Smooth muscle cell (in vitro differentiated cells): ENCODE measurements around the gene EFHD2. TPM values are rescaled to one million over a fixed set of nuclear protein-coding genes. Genes with fewer than 3 reads are reported as not detected.
"Not testable (repeated sequence)": the region's sequence is repeated elsewhere in the genome, so short reads cannot be mapped to it uniquely, and the experiment has no call there.

Source experiments
- DNase-seq: peaks from one replicate; lab custom pipeline; 2025; ENCODE audit not compliant: unreplicated experiment; lab: John Stamatoyannopoulos, UW
- H2AFZ ChIP-seq: fragments of 200-600 bp; sonication (generic); 2 replicates; pipeline ENCODE4 v1.6.0; 2016; ENCODE audit warnings: antibody characterized with exemption, low read depth, mild to moderate bottlenecking
- H3F3A ChIP-seq: fragments of 200-600 bp; sonication (generic); 2 replicates; pipeline ENCODE4 v1.6.0; 2017; ENCODE audit warnings: antibody characterized with exemption, low read depth
- H3K27ac ChIP-seq: fragments of 200-600 bp; sonication (generic); 2 replicates; pipeline ENCODE4 v1.5.1; 2016; ENCODE audit warnings: low read depth, mild to moderate bottlenecking
- H3K27me3 ChIP-seq: fragments of 200-600 bp; sonication (generic); 2 replicates; pipeline ENCODE4 v1.6.1; 2016; ENCODE audit warnings: low read depth, mild to moderate bottlenecking
- H3K36me3 ChIP-seq: fragments of 200-600 bp; sonication (generic); 2 replicates; pipeline ENCODE4 v1.5.1; 2016; ENCODE audit warnings: low read depth
- H3K4me1 ChIP-seq: fragments of 200-600 bp; sonication (generic); 2 replicates; pipeline ENCODE4 v1.5.1; 2016; ENCODE audit warnings: low read depth
- H3K4me2 ChIP-seq: fragments of 200-600 bp; sonication (generic); 2 replicates; pipeline ENCODE4 v1.6.0; 2016; ENCODE audit warnings: mild to moderate bottlenecking
- H3K4me3 ChIP-seq: fragments of 200-600 bp; sonication (generic); 2 replicates; pipeline ENCODE4 v1.5.1; 2016; ENCODE audit warnings: mild to moderate bottlenecking
- H3K79me2 ChIP-seq: fragments of 200-600 bp; sonication (generic); 2 replicates; pipeline ENCODE4 v1.6.0; 2016; ENCODE audit warnings: low read depth, mild to moderate bottlenecking
- H3K9ac ChIP-seq: fragments of 200-600 bp; sonication (generic); 2 replicates; pipeline ENCODE4 v1.6.0; 2016; ENCODE audit warnings: low read depth
- H3K9me3 ChIP-seq: fragments of 200-600 bp; sonication (generic); replicated peaks from 2 replicates; pipeline ENCODE4 v1.5.1; 2016; ENCODE audit warnings: low read depth
- H4K20me1 ChIP-seq: fragments of 200-600 bp; sonication (generic); 2 replicates; pipeline ENCODE4 v1.6.0; 2016; ENCODE audit warnings: low read depth
- WGBS: methylation state at CpG from one replicate; pipeline ENCODE4 v1.1.7; 2016; ENCODE audit warnings: low lambda C conversion rate; 5-methylcytosine and 5-hydroxymethylcytosine counted together
- polyA plus RNA-seq: library from polyadenylated mRNA; unstranded; fragments of >200 nt; fragmentation: Nextera tagmentation; extraction: Ambion mirVana; gene quantifications from 2 replicates; pipeline ENCODE4 v1.2.1, GENCODE V29; 2016
- total RNA-seq: library from RNA; depleted of rRNA; stranded (reverse); fragments of >200 nt; gene quantifications from 2 replicates; pipeline ENCODE4 v1.2.3, GENCODE V29; 2014
- TF ChIP-seq, protein P1 (sequence below): fragments of 200-600 bp; sonication (generic); IDR thresholded peaks from 2 replicates; pipeline ENCODE4 v1.5.1; 2017; ENCODE audit warnings: borderline replicate concordance, mild to moderate bottlenecking, antibody characterized with exemption; ENCODE audit not compliant: insufficient read depth, poor library complexity, severe bottlenecking

Gene EFHD2
- total and polyA plus RNA-seq, 2 experiments from 2014 or later: 7.0 to 22.9 TPM

- no peaks in the 10 kb centered on the region for H3K79me2 ChIP-seq
- no peak overlapping the region for H3K27ac ChIP-seq
- no peaks in the 10 kb centered on the region for H3K36me3 ChIP-seq
- TF ChIP-seq, protein P1, sequence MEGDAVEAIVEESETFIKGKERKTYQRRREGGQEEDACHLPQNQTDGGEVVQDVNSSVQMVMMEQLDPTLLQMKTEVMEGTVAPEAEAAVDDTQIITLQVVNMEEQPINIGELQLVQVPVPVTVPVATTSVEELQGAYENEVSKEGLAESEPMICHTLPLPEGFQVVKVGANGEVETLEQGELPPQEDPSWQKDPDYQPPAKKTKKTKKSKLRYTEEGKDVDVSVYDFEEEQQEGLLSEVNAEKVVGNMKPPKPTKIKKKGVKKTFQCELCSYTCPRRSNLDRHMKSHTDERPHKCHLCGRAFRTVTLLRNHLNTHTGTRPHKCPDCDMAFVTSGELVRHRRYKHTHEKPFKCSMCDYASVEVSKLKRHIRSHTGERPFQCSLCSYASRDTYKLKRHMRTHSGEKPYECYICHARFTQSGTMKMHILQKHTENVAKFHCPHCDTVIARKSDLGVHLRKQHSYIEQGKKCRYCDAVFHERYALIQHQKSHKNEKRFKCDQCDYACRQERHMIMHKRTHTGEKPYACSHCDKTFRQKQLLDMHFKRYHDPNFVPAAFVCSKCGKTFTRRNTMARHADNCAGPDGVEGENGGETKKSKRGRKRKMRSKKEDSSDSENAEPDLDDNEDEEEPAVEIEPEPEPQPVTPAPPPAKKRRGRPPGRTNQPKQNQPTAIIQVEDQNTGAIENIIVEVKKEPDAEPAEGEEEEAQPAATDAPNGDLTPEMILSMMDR: no peak
- H3F3A ChIP-seq: no peaks in the 10 kb centered on the region
- H3K9ac ChIP-seq: no peak overlapping the region
- no peak overlapping the region for H3K4me3 ChIP-seq
- 77% methylated on average over 16 of the region's 16 CpGs for WGBS
- no peaks in the 10 kb centered on the region for H3K9me3 ChIP-seq
- H3K27me3 ChIP-seq: no peaks in the 10 kb centered on the region
- H4K20me1 ChIP-seq: no peaks in the 10 kb centered on the region
- no peaks in the 10 kb centered on the region for H3K4me1 ChIP-seq
- DNase-seq: no peak
- H3K4me2 ChIP-seq: no peak overlapping the region
- H2AFZ ChIP-seq: no peak overlapping the region
Measured at GRCh38 chr1:15370781-15371520, 38.7 kb upstream of the EFHD2 start.

- Histone ChIP-seq H3K4me2 (no peak overlapping the region), H3K36me3 (no peaks in the 10 kb centered on the region), H3K27me3 (no peaks in the 10 kb centered on the region), H3K79me2 (no peaks in the 10 kb centered on the region), H3K4me3 (no peak overlapping the region), H3K4me1 (no peaks in the 10 kb centered on the region), H3K9ac (no peak overlapping the region), H3F3A (no peaks in the 10 kb centered on the region), H3K9me3 (no peaks in the 10 kb centered on the region), H4K20me1 (no peaks in the 10 kb centered on the region), H3K27ac (no peak overlapping the region), H2AFZ (no peak overlapping the region)
- 74% methylated on average over 21 of the region's 21 CpGs for WGBS
- no peak for DNase-seq
- TF ChIP-seq, protein P1: no peak
Measured at GRCh38 chr1:15371610-15372545, 37.8 kb upstream of the EFHD2 start.

- TF ChIP-seq, protein P1: no peak
- no peak overlapping the region for H3K27ac ChIP-seq
- no peaks in the 10 kb centered on the region for H3F3A ChIP-seq
- no peaks in the 10 kb centered on the region for H3K4me1 ChIP-seq
- H3K4me3 ChIP-seq: no peak overlapping the region
- H2AFZ ChIP-seq: no peak overlapping the region
- no peak overlapping the region for H3K4me2 ChIP-seq
- H4K20me1 ChIP-seq: no peaks in the 10 kb centered on the region
- H3K79me2 ChIP-seq: no peaks in the 10 kb centered on the region
- DNase-seq: no peak
- WGBS: 85% methylated on average over 8 of the region's 8 CpGs
- H3K36me3 ChIP-seq: no peaks in the 10 kb centered on the region
- H3K27me3 ChIP-seq: peaks cover 14% of the 10 kb centered on the region
- H3K9ac ChIP-seq: no peak overlapping the region
- H3K9me3 ChIP-seq: no peaks in the 10 kb centered on the region
Measured at GRCh38 chr1:15378729-15379128, 31.0 kb upstream of the EFHD2 start.

GRCh38 chr1:15379151-15379550 lies 30.5 kb upstream of the EFHD2 start:
- H3K9ac ChIP-seq: not testable (repeated sequence)
- 34% methylated on average over 5 of the region's 9 CpGs for WGBS

More at GRCh38 chr1:15379151-15379550, 30.5 kb upstream of the EFHD2 start:
- not testable (repeated sequence) for H3K4me3 ChIP-seq, H4K20me1 ChIP-seq, H3F3A ChIP-seq, H3K4me2 ChIP-seq, H2AFZ ChIP-seq, H3K36me3 ChIP-seq, H3K4me1 ChIP-seq, H3K79me2 ChIP-seq, H3K27ac ChIP-seq, H3K9me3 ChIP-seq, DNase-seq
- peaks cover 18% of the 10 kb centered on the region for H3K27me3 ChIP-seq
